PC-9 (cell line): ENCODE data around the gene LY6G6F. TPM values are rescaled to one million over a fixed set of nuclear protein-coding genes. Genes with fewer than 3 reads are reported as not detected.

Experiments used
- BruUV-seq: library from RNA; stranded (reverse); fragments of 400-500 nt; replicated peaks from 2 replicates; lab custom pipeline; 2021; lab: Mats Ljungman, UMichigan
- CTCF ChIA-PET: fragments of 300-600 bp; sonication (Branson Sonifier 250); formaldehyde crosslinking; loops from one replicate; lab custom pipeline; 2022; ENCODE audit warnings: antibody characterized with exemption; lab: Charles Lee
- POLR2A ChIA-PET: fragments of 300-600 bp; sonication (Branson Sonifier 250); formaldehyde crosslinking; loops from one replicate; lab custom pipeline; 2022; ENCODE audit warnings: antibody characterized with exemption; ENCODE audit not compliant: unreplicated experiment; lab: Charles Lee
- DNase-seq, 2 experiments: peaks; one replicate each; pipeline versions ENCODE4 v3.0.0 to v3.0.0-alpha.2; 2015 to 2022; ENCODE audit warnings: mixed read lengths in 1 of 2
- H2AFZ ChIP-seq: fragments of 200-600 bp; sonication (generic); 2 replicates; pipeline ENCODE4 v1.8.1; 2017; ENCODE audit warnings: antibody characterized with exemption
- H3F3A ChIP-seq: fragments of 200-600 bp; sonication (generic); 2 replicates; pipeline ENCODE4 v1.8.1; 2017; ENCODE audit warnings: antibody characterized with exemption, mild to moderate bottlenecking, low read depth; ENCODE audit not compliant: insufficient read depth
- H3K27ac ChIP-seq: fragments of 200-600 bp; sonication (generic); 2 replicates; pipeline ENCODE4 v1.6.1; 2016; ENCODE audit warnings: mixed run types
- H3K27me3 ChIP-seq: fragments of 200-600 bp; sonication (generic); 2 replicates; pipeline ENCODE4 v1.6.1; 2016; ENCODE audit warnings: low read depth, mixed run types; ENCODE audit not compliant: insufficient read depth
- H3K36me3 ChIP-seq: fragments of 200-600 bp; sonication (generic); 2 replicates; pipeline ENCODE4 v1.6.1; 2016; ENCODE audit warnings: low read depth, mixed run types
- H3K4me1 ChIP-seq: fragments of 200-600 bp; sonication (generic); replicated peaks from 2 replicates; pipeline ENCODE4 v1.6.1; 2016; ENCODE audit warnings: mixed run types; ENCODE audit not compliant: insufficient read depth
- H3K4me2 ChIP-seq: fragments of 200-600 bp; sonication (generic); 2 replicates; pipeline ENCODE4 v1.6.1; 2017; ENCODE audit warnings: mixed run types
- H3K4me3 ChIP-seq: fragments of 200-600 bp; sonication (generic); 2 replicates; pipeline ENCODE4 v1.6.1; 2016; ENCODE audit warnings: mixed run types
- H3K79me2 ChIP-seq: fragments of 200-600 bp; sonication (generic); 2 replicates; pipeline ENCODE4 v1.6.1; 2017; ENCODE audit warnings: low read depth, mixed run types
- H3K9me2 ChIP-seq: fragments of 200-600 bp; sonication (generic); 2 replicates; pipeline ENCODE4 v1.8.1; 2017; ENCODE audit warnings: mild to moderate bottlenecking; ENCODE audit not compliant: insufficient read depth
- H3K9me3 ChIP-seq: fragments of 200-600 bp; sonication (generic); 2 replicates; pipeline ENCODE4 v1.8.1; 2016; ENCODE audit warnings: low read depth; ENCODE audit not compliant: insufficient read depth
- H4K20me1 ChIP-seq: fragments of 200-600 bp; sonication (generic); 2 replicates; pipeline ENCODE4 v1.8.1; 2017; ENCODE audit not compliant: insufficient read depth
- CTCF ChIP-seq: fragments of 200-600 bp; sonication (generic); conservative IDR thresholded peaks from 2 replicates; pipeline ENCODE4 v1.6.1; 2017; ENCODE audit warnings: mixed run types, antibody characterized with exemption, mild to moderate bottlenecking, moderate library complexity
- EZH2 ChIP-seq: fragments of 200-600 bp; sonication (generic); IDR thresholded peaks from 2 replicates; pipeline ENCODE4 v1.8.0; 2017; ENCODE audit warnings: antibody characterized with exemption, low read depth
- intact Hi-C: fragments of 100-400 bp; cut with micrococcal nuclease; formaldehyde crosslinking; loops from one replicate; pipeline ENCODE4 v1.10.0; 2022; ENCODE audit not compliant: unreplicated experiment
- total RNA-seq: library from RNA; stranded (reverse); gene quantifications from 2 replicates; pipeline ENCODE4 v1.2.3, GENCODE V29; 2021

Gene LY6G6F
- total RNA-seq, 1 experiment from 2014 or later: not detected

DNA sequence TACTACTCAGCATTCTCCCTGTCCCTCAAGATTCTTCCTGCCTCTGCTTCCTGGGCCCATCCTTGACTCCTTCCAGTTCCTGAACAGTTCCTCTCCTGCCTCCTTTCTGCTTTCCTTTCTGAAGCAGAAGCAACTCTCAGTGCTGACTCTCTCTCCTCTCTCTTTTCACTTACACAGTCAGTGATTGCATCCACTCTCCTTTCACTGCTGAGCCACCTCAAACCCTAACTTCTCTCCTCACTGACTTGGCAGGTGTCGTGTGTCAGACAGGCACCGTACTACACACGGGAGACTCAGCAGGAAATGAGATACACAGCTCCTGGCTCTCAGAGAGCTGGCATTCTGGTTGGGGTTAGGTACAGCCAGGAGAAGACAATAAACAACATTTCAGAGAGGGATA, 9.1 kb upstream of the LY6G6F start:
- no TSS peak for BruUV-seq
- Histone ChIP-seq H3K27me3 (no peaks in the 10 kb centered on the region), H2AFZ (no peak overlapping the region), H3K9me2 (no peaks in the 10 kb centered on the region), H3K79me2 (peaks cover 23% of the 10 kb centered on the region), H3F3A (no peaks in the 10 kb centered on the region), H3K4me3 (no peak overlapping the region), H3K4me1 (peaks cover 9% of the 10 kb centered on the region; the same call in 1 of the 2 replicates), H3K27ac (no peak overlapping the region), H3K36me3 (peaks cover 6% of the 10 kb centered on the region; the same call in 1 of the 2 replicates), H4K20me1 (no peaks in the 10 kb centered on the region; the same call in 1 of the 2 replicates), H3K4me2 (no peak overlapping the region), H3K9me3 (no peaks in the 10 kb centered on the region)
- intact Hi-C loops: no loop called here
- CTCF ChIA-PET: no interaction called here
- no peak for TF ChIP-seq EZH2
- TF ChIP-seq CTCF: no peak
- DNase-seq: no peak
- POLR2A ChIA-PET: no interaction called here

GRCh38 chr6:31700740-31701401, 5.8 kb upstream of the LY6G6F start:
- H3K9me3 ChIP-seq: no peaks in the 10 kb centered on the region
- intact Hi-C loops: no loop called here
- no peaks in the 10 kb centered on the region; the same call in 1 of the 2 replicates for H4K20me1 ChIP-seq
- H3K27me3 ChIP-seq: no peaks in the 10 kb centered on the region
- H3K9me2 ChIP-seq: no peaks in the 10 kb centered on the region
- H3K27ac ChIP-seq: no peak overlapping the region
- no peak overlapping the region for H3K4me3 ChIP-seq
- ChIA-PET POLR2A (no interaction called here), CTCF (interaction anchor here (0.6 kb wide), 1 partner anchor 155 kb away, joined by 3 read pairs; the partner anchor contains the start of gene ATP6V1G2)
- BruUV-seq: no TSS peak
- H3F3A ChIP-seq: no peaks in the 10 kb centered on the region
- peaks cover 6% of the 10 kb centered on the region; the same call in 1 of the 2 replicates for H3K36me3 ChIP-seq
- TF ChIP-seq CTCF: no peak
- H2AFZ ChIP-seq: no peak overlapping the region
- no peak overlapping the region for H3K4me2 ChIP-seq
- peaks cover 14% of the 10 kb centered on the region for H3K4me1 ChIP-seq
- DNase-seq: no peak
- peaks cover 25% of the 10 kb centered on the region for H3K79me2 ChIP-seq

- H3K27me3 ChIP-seq: no peaks in the 10 kb centered on the region
- DNase-seq: no peak
- H3K79me2 ChIP-seq: peaks cover 25% of the 10 kb centered on the region
- BruUV-seq: no TSS peak
- peak overlapping the region; percentile 83 for H3K4me3 ChIP-seq
- ChIA-PET POLR2A (interaction anchor here (0.5 to 0.7 kb wide), 3 partner anchors 37 to 125 kb away, joined by 4 to 7 read pairs (median 5); partner anchors contain the start of gene HSPA1B), CTCF (interaction anchor here (0.6 kb wide), 1 partner anchor 156 kb away, joined by 3 read pairs; the partner anchor contains the start of gene ATP6V1G2)
- intact Hi-C loops: loop anchor here (2.0 kb wide), 2 partner anchors 37 to 49 kb away; partner anchors contain the start of gene BAG6
- no peaks in the 10 kb centered on the region; the same call in 1 of the 2 replicates for H4K20me1 ChIP-seq
- no peak for TF ChIP-seq EZH2
- TF ChIP-seq CTCF: no peak
- no peaks in the 10 kb centered on the region for H3K9me2 ChIP-seq
- H3K27ac ChIP-seq: peak overlapping the region; percentile 77; the same call in 1 of the 2 replicates
- H3K4me2 ChIP-seq: peak overlapping the region; percentile 97
- H3F3A ChIP-seq: no peaks in the 10 kb centered on the region
- peaks cover 4% of the 10 kb centered on the region; the same call in 1 of the 2 replicates for H3K36me3 ChIP-seq
- peak overlapping the region; percentile 88 for H2AFZ ChIP-seq
- no peaks in the 10 kb centered on the region for H3K9me3 ChIP-seq
- peaks cover 14% of the 10 kb centered on the region for H3K4me1 ChIP-seq
These were observed 4.8 kb upstream of the LY6G6F start for GRCh38 chr6:31701666-31702404.
